ENCODE results near the gene SEPTIN14.

DNA sequence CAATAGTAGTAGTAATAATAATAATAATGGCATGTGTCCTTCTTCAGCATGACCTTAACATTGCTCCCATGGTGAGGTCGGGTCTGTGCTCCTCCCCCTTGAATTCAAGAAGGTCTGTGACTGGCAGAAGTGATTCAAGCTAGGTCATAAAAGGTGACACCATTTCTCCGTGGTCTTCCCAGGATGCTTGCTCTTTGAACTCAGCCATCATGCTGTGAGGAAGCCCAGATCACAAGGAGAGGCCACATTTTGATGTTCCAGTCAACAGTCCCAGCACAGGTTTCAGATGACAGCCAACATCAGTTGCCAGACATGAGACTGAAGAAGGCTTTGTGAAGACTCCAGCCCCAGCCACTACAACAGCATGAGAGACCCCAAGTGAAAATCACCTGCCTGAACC lies 83.9 kb downstream of the SEPTIN14 start:
- TF ChIP-seq RAD21 (IDR thresholded peaks at IDR 0.05; ENCODE audit: low read depth) = no peak
- TF ChIP-seq TEAD4 (IDR thresholded peaks at IDR 0.05) = no peak
- no peak for TF ChIP-seq NFIC (IDR thresholded peaks at IDR 0.05)
- TF ChIP-seq, protein P1, sequence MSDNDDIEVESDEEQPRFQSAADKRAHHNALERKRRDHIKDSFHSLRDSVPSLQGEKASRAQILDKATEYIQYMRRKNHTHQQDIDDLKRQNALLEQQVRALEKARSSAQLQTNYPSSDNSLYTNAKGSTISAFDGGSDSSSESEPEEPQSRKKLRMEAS (IDR thresholded peaks at IDR 0.05) = no peak
- no peak for TF ChIP-seq EP300 (IDR thresholded peaks at IDR 0.05; ENCODE audit: borderline replicate concordance)
- TF ChIP-seq, protein P2, sequence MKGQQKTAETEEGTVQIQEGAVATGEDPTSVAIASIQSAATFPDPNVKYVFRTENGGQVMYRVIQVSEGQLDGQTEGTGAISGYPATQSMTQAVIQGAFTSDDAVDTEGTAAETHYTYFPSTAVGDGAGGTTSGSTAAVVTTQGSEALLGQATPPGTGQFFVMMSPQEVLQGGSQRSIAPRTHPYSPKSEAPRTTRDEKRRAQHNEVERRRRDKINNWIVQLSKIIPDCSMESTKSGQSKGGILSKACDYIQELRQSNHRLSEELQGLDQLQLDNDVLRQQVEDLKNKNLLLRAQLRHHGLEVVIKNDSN (IDR thresholded peaks at IDR 0.05) = no peak
- TF ChIP-seq, protein P3, sequence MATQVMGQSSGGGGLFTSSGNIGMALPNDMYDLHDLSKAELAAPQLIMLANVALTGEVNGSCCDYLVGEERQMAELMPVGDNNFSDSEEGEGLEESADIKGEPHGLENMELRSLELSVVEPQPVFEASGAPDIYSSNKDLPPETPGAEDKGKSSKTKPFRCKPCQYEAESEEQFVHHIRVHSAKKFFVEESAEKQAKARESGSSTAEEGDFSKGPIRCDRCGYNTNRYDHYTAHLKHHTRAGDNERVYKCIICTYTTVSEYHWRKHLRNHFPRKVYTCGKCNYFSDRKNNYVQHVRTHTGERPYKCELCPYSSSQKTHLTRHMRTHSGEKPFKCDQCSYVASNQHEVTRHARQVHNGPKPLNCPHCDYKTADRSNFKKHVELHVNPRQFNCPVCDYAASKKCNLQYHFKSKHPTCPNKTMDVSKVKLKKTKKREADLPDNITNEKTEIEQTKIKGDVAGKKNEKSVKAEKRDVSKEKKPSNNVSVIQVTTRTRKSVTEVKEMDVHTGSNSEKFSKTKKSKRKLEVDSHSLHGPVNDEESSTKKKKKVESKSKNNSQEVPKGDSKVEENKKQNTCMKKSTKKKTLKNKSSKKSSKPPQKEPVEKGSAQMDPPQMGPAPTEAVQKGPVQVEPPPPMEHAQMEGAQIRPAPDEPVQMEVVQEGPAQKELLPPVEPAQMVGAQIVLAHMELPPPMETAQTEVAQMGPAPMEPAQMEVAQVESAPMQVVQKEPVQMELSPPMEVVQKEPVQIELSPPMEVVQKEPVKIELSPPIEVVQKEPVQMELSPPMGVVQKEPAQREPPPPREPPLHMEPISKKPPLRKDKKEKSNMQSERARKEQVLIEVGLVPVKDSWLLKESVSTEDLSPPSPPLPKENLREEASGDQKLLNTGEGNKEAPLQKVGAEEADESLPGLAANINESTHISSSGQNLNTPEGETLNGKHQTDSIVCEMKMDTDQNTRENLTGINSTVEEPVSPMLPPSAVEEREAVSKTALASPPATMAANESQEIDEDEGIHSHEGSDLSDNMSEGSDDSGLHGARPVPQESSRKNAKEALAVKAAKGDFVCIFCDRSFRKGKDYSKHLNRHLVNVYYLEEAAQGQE (IDR thresholded peaks at IDR 0.05; ENCODE audit: low read depth) = no peak
- no peak for TF ChIP-seq EGR1 (IDR thresholded peaks at IDR 0.05)
- TF ChIP-seq CEBPB (IDR thresholded peaks at IDR 0.05) = no peak

All from Ishikawa (cell line).